ENCODE results near the gene ESR1.
"Not testable (repeated sequence)": the region's sequence is repeated elsewhere in the genome, so short reads cannot be mapped to it uniquely, and the experiment has no call there.

The ESR1 gene

GRCh38 chr6:152004896-152005295 lies 197.4 kb downstream of the ESR1 start:
- in situ Hi-C loops (cut with HindIII; ENCODE audit: low sequenced_read_pairs) = no loop called here
- H3K4me3 ChIP-seq (ENCODE audit: low read depth, low read length) = no peak overlapping the region
- TF ChIP-seq CTCF (IDR thresholded peaks at IDR 0.05; ENCODE audit: low read depth, low read length) = no peak
- DNase-seq (ENCODE audit: low read depth, low spot score) = no peak

- no peak overlapping the region for H3K4me3 ChIP-seq (ENCODE audit: low read depth, low read length)
- TF ChIP-seq CTCF (IDR thresholded peaks at IDR 0.05; ENCODE audit: low read depth, low read length) = no peak
- no peak for DNase-seq (ENCODE audit: low read depth, low spot score)
- in situ Hi-C loops (cut with HindIII; ENCODE audit: low sequenced_read_pairs) = no loop called here
Measured at GRCh38 chr6:152008779-152009178, 201.3 kb downstream of the ESR1 start.

GRCh38 chr6:152012227-152012626 lies 204.7 kb downstream of the ESR1 start:
- H3K4me3 ChIP-seq (ENCODE audit: low read depth, low read length) = no peak overlapping the region
- TF ChIP-seq CTCF (IDR thresholded peaks at IDR 0.05; ENCODE audit: low read depth, low read length) = no peak
- in situ Hi-C loops (cut with HindIII; ENCODE audit: low sequenced_read_pairs) = no loop called here
- no peak for DNase-seq (ENCODE audit: low read depth, low spot score)

- in situ Hi-C loops (cut with HindIII; ENCODE audit: low sequenced_read_pairs) = no loop called here
- H3K4me3 ChIP-seq (ENCODE audit: low read depth, low read length) = no peak overlapping the region
- DNase-seq (ENCODE audit: low read depth, low spot score) = no peak
- no peak for TF ChIP-seq CTCF (IDR thresholded peaks at IDR 0.05; ENCODE audit: low read depth, low read length)
Measured at GRCh38 chr6:152018876-152019275, 211.4 kb downstream of the ESR1 start.

GRCh38 chr6:152022303-152022702 lies 214.8 kb downstream of the ESR1 start:
- in situ Hi-C loops (cut with HindIII; ENCODE audit: low sequenced_read_pairs) = no loop called here
- H3K4me3 ChIP-seq (ENCODE audit: low read depth, low read length) = no peak overlapping the region
- no peak for DNase-seq (ENCODE audit: low read depth, low spot score)
- TF ChIP-seq CTCF (IDR thresholded peaks at IDR 0.05; ENCODE audit: low read depth, low read length) = no peak

- in situ Hi-C loops (cut with HindIII; ENCODE audit: low sequenced_read_pairs) = no loop called here
- no peak overlapping the region for H3K4me3 ChIP-seq (ENCODE audit: low read depth, low read length)
- no peak for DNase-seq (ENCODE audit: low read depth, low spot score)
- TF ChIP-seq CTCF (IDR thresholded peaks at IDR 0.05; ENCODE audit: low read depth, low read length) = no peak
Measured at GRCh38 chr6:152023613-152024012, 216.1 kb downstream of the ESR1 start.

- in situ Hi-C loops (cut with HindIII; ENCODE audit: low sequenced_read_pairs) = no loop called here
- H3K4me3 ChIP-seq (ENCODE audit: low read depth, low read length) = no peak overlapping the region
- TF ChIP-seq CTCF (IDR thresholded peaks at IDR 0.05; ENCODE audit: low read depth, low read length) = no peak
- no peak for DNase-seq (ENCODE audit: low read depth, low spot score)
Measured at GRCh38 chr6:152026291-152026690, 218.8 kb downstream of the ESR1 start.

- in situ Hi-C loops (cut with HindIII; ENCODE audit: low sequenced_read_pairs); DNase-seq (ENCODE audit: low read depth, low spot score); H3K4me3 ChIP-seq (ENCODE audit: low read depth, low read length): not testable (repeated sequence)
Measured at GRCh38 chr6:152026744-152027143, 219.3 kb downstream of the ESR1 start.

- H3K4me3 ChIP-seq (ENCODE audit: low read depth, low read length); in situ Hi-C loops (cut with HindIII; ENCODE audit: low sequenced_read_pairs): not testable (repeated sequence)
Measured at GRCh38 chr6:152033765-152034164, 226.3 kb downstream of the ESR1 start.

More at GRCh38 chr6:152033765-152034164, 226.3 kb downstream of the ESR1 start:
- not testable (repeated sequence) for DNase-seq (ENCODE audit: low read depth, low spot score)

Data from astrocyte of the spinal cord (primary cell).